HepG2 (cell line): Measurements from ENCODE around the gene ALOX12. TPM values are rescaled to one million over a fixed set of nuclear protein-coding genes. Genes with fewer than 3 reads are reported as not detected.
A peak's percentile ranks its signal among the peaks of the same experiment; 100 is the strongest.

Experiments
- ATAC-seq: fragments of 200-7000 bp; cut with Tn5 transposase; 3 replicates; pipeline ENCODE4 v1.9.1; 2020; ENCODE audit warnings: mild to moderate bottlenecking, moderate library complexity
- BruUV-seq: library from RNA; stranded (reverse); fragments of 400-500 nt; replicated peaks from 2 replicates; lab custom pipeline; 2021; lab: Mats Ljungman, UMichigan
- CTCF ChIA-PET: fragments of 300-600 bp; formaldehyde crosslinking; extraction: SDS; loops from one replicate; lab custom pipeline; 2021; ENCODE audit warnings: low total read pairs, inconsistent platforms, low intra/inter-chr PET ratio; lab: Yijun Ruan, JAX
- POLR2A ChIA-PET: fragments of 350-600 bp; sonication (Branson Sonifier 250); formaldehyde crosslinking; loops from one replicate; lab custom pipeline; 2020; ENCODE audit warnings: antibody characterized with exemption, inconsistent platforms; lab: Yijun Ruan, JAX
- DNase-seq: peaks from one replicate; pipeline ENCODE4 v3.0.0-alpha.2; 2015; ENCODE audit warnings: low spot score
- FAIRE-seq: peaks from 3 replicates; lab custom pipeline; 2011; peaks lifted over from hg19 to GRCh38; lab: Jason Lieb, UNC
- H2AFZ ChIP-seq: one replicate; pipeline ENCODE4 v1.6.1; 2011; ENCODE audit warnings: low read length, inconsistent platforms
- H3K27ac ChIP-seq: fragments of 300-600 bp; 3 replicates; pipeline ENCODE4 v1.8.0; 2011; ENCODE audit warnings: mixed run types, mild to moderate bottlenecking, mixed read lengths, low read length, inconsistent platforms; ENCODE audit not compliant: insufficient read depth; ENCODE audit errors: extremely low read length
- H3K27me3 ChIP-seq, 2 experiments: fragments of 200-600 bp in 1 of 2; 2 replicates in 1 of 2; 3 replicates in 1 of 2; pipeline versions ENCODE4 v1.6.0 to v1.8.0; 2011; ENCODE audit warnings: low read length in 2 of 2, mild to moderate bottlenecking in 2 of 2, moderate library complexity in 2 of 2, inconsistent platforms in 1 of 2; ENCODE audit not compliant: insufficient read depth in 2 of 2, control insufficient read depth in 1 of 2
- H3K36me3 ChIP-seq, 2 experiments: fragments of 200-600 bp in 1 of 2; replicated peaks in 1 of 2; 2 replicates in 1 of 2; 3 replicates in 1 of 2; pipeline versions ENCODE4 v1.5.1 to v1.8.0; 2011; ENCODE audit warnings: low read length in 2 of 2, inconsistent platforms in 1 of 2; ENCODE audit not compliant: insufficient read depth in 2 of 2, control insufficient read depth in 1 of 2
- H3K4me1 ChIP-seq: 2 replicates; pipeline ENCODE4 v1.5.1; 2012; ENCODE audit warnings: low read length, inconsistent platforms; ENCODE audit not compliant: insufficient read depth
- H3K4me2 ChIP-seq: 2 replicates; pipeline ENCODE4 v1.6.0; 2011; ENCODE audit warnings: low read depth, low read length, inconsistent platforms
- H3K4me3 ChIP-seq, 3 experiments: fragments of 200-600 bp in 1 of 3; sonication (generic), shearing (Covaris generic) in 1 of 3; replicated peaks in 1 of 3; 2 replicates each; pipeline ENCODE4 v1.5.1; 2011 to 2016; ENCODE audit warnings: low read length in 3 of 3, inconsistent platforms in 2 of 3, low read depth in 2 of 3, mild to moderate bottlenecking in 2 of 3, control low read depth in 1 of 3, mixed read lengths in 1 of 3; ENCODE audit not compliant: insufficient read depth in 1 of 3
- H3K79me2 ChIP-seq: one replicate; pipeline ENCODE4 v1.6.1; 2011; ENCODE audit warnings: low read length, inconsistent platforms; ENCODE audit not compliant: insufficient read depth
- H3K9ac ChIP-seq: 2 replicates; pipeline ENCODE4 v1.6.0; 2011; ENCODE audit warnings: mild to moderate bottlenecking, low read depth, low read length, inconsistent platforms; ENCODE audit not compliant: insufficient read depth
- H3K9me3 ChIP-seq: 2 replicates; pipeline ENCODE4 v1.5.1; 2012; ENCODE audit warnings: mild to moderate bottlenecking, low read length
- H4K20me1 ChIP-seq: 2 replicates; pipeline ENCODE4 v1.6.0; 2011; ENCODE audit warnings: inconsistent platforms, mild to moderate bottlenecking, low read length, moderate library complexity; ENCODE audit not compliant: insufficient read depth
- ATM ChIP-seq: fragments of 450-650 bp; IDR thresholded peaks from 2 replicates; pipeline ENCODE4 v1.7.1; 2017; ENCODE audit warnings: mild to moderate bottlenecking, borderline replicate concordance
- MEF2D ChIP-seq: sonication (generic); formaldehyde crosslinking; IDR thresholded peaks from 2 replicates; pipeline ENCODE4 v1.5.1; 2020; ENCODE audit warnings: mild to moderate bottlenecking, missing genetic modification reagents
- MEIS2 ChIP-seq: sonication (generic); formaldehyde crosslinking; IDR thresholded peaks from 2 replicates; pipeline ENCODE4 v1.9.0; 2021; ENCODE audit warnings: mild to moderate bottlenecking, missing genetic modification reagents
- MIER2 ChIP-seq: IDR thresholded peaks from 2 replicates; pipeline ENCODE4 v1.6.1; 2016; ENCODE audit warnings: missing biosample characterization, missing genetic modification reagents
- NR3C1 ChIP-seq: sonication (generic); formaldehyde crosslinking; IDR thresholded peaks from 2 replicates; pipeline ENCODE4 v1.4.0; 2020; ENCODE audit warnings: missing genetic modification reagents
- RXRA ChIP-seq: sonication (generic); formaldehyde crosslinking; IDR thresholded peaks from 2 replicates; pipeline ENCODE4 v1.5.1; 2020; ENCODE audit warnings: missing genetic modification reagents
- SATB2 ChIP-seq: sonication (generic); formaldehyde crosslinking; IDR thresholded peaks from 2 replicates; pipeline ENCODE4 v1.5.0; 2020; ENCODE audit warnings: missing genetic modification reagents
- SMYD3 ChIP-seq: sonication (generic); formaldehyde crosslinking; IDR thresholded peaks from 2 replicates; pipeline ENCODE4 v1.8.1; 2023; ENCODE audit warnings: mild to moderate bottlenecking, missing genetic modification reagents
- SP1 ChIP-seq, 2 experiments: fragments of 450-650 bp in 1 of 2; sonication (generic) in 1 of 2; formaldehyde crosslinking in 1 of 2; IDR thresholded peaks; 2 replicates each; pipeline versions ENCODE4 v1.4.0 to v1.6.1; 2016 to 2020; ENCODE audit warnings: missing genetic modification reagents in 1 of 2
- TMF1 ChIP-seq: sonication (generic); formaldehyde crosslinking; IDR thresholded peaks from 2 replicates; pipeline ENCODE4 v1.8.1; 2022; ENCODE audit warnings: low read depth, missing genetic modification reagents
- TSC22D2 ChIP-seq: sonication (generic); formaldehyde crosslinking; IDR thresholded peaks from 2 replicates; pipeline ENCODE4 v1.5.1; 2020; ENCODE audit warnings: missing genetic modification reagents, mild to moderate bottlenecking, borderline replicate concordance
- ZBTB7A ChIP-seq: sonication (generic); formaldehyde crosslinking; IDR thresholded peaks from 2 replicates; pipeline ENCODE4 v1.8.0; 2022; ENCODE audit warnings: mild to moderate bottlenecking, missing genetic modification reagents
- ZFP36L2 ChIP-seq: sonication (generic); formaldehyde crosslinking; IDR thresholded peaks from 2 replicates; pipeline ENCODE4 v1.4.0; 2020; ENCODE audit warnings: missing genetic modification reagents
- ZNF136 ChIP-seq: sonication (generic); formaldehyde crosslinking; IDR thresholded peaks from 2 replicates; pipeline ENCODE4 v1.8.1; 2022; ENCODE audit warnings: low read depth, mild to moderate bottlenecking, moderate library complexity, missing genetic modification reagents
- ZNF382 ChIP-seq: sonication (generic); formaldehyde crosslinking; IDR thresholded peaks from 2 replicates; pipeline ENCODE4 v1.5.0; 2020; ENCODE audit warnings: missing genetic modification reagents, mild to moderate bottlenecking, borderline replicate concordance
- ZNF713 ChIP-seq: sonication (generic); formaldehyde crosslinking; IDR thresholded peaks from 2 replicates; pipeline ENCODE4 v1.4.0; 2020; ENCODE audit warnings: mild to moderate bottlenecking, missing genetic modification reagents
- WGBS: methylation state at CpG from one replicate; pipeline ENCODE4 v1.1.6; 2017; ENCODE audit warnings: low lambda C conversion rate; 5-methylcytosine and 5-hydroxymethylcytosine counted together
- in situ Hi-C: cut with HindIII; loops from 2 replicates; pipeline ENCODE4 v1.10.0; 2017; ENCODE audit warnings: low pct_unique_long_range_greater_than_20kb; ENCODE audit not compliant: extremely low pct_ligation_motif_present
- intact Hi-C: fragments of 100-400 bp; cut with micrococcal nuclease; formaldehyde crosslinking; loops from one replicate; pipeline ENCODE4 v1.10.0; 2022; ENCODE audit not compliant: unreplicated experiment
- polyA plus RNA-seq, 8 experiments: library from polyadenylated mRNA; depleted of rRNA in 3 of 8; stranded (reverse) in 7 of 8; unstranded in 1 of 8; fragments of >200 nt; fragmentation: Illumina TruSeq in 4 of 8; extraction: Trizol in 4 of 8; gene quantifications; 2 replicates each; pipeline versions ENCODE4 v1.2.1 to v1.2.3, GENCODE V29; 2011 to 2016; ENCODE audit warnings: low read depth in 4 of 8, missing spikeins in 1 of 8, mixed read lengths in 1 of 8; ENCODE audit not compliant: insufficient read depth in 1 of 8
- total RNA-seq, 5 experiments: library from RNA; depleted of rRNA; stranded (reverse); fragments of >200 nt; fragmentation: Illumina TruSeq; extraction: Trizol; gene quantifications; 2 replicates each; pipeline ENCODE4 v1.2.3, GENCODE V29; 2016; ENCODE audit warnings: low read depth in 1 of 5
- TF ChIP-seq, protein P1 (sequence below): sonication (generic); formaldehyde crosslinking; conservative IDR thresholded peaks from 2 replicates; pipeline ENCODE4 v1.4.0; 2020; ENCODE audit warnings: missing genetic modification reagents
- TF ChIP-seq, protein P2 (sequence below): sonication (generic); formaldehyde crosslinking; IDR thresholded peaks from 2 replicates; pipeline ENCODE4 v1.8.1; 2023; ENCODE audit warnings: missing genetic modification reagents, inconsistent platforms, borderline replicate concordance
- TF ChIP-seq, protein P3 (sequence below): IDR thresholded peaks from 2 replicates; pipeline ENCODE4 v1.6.1; 2012; ENCODE audit warnings: inconsistent platforms

The ALOX12 gene
- total and polyA plus RNA-seq, 2 of the 13 experiments (the other 11 are each of a cell fraction or from before 2014, with no cell fraction given), result not detected

DNA sequence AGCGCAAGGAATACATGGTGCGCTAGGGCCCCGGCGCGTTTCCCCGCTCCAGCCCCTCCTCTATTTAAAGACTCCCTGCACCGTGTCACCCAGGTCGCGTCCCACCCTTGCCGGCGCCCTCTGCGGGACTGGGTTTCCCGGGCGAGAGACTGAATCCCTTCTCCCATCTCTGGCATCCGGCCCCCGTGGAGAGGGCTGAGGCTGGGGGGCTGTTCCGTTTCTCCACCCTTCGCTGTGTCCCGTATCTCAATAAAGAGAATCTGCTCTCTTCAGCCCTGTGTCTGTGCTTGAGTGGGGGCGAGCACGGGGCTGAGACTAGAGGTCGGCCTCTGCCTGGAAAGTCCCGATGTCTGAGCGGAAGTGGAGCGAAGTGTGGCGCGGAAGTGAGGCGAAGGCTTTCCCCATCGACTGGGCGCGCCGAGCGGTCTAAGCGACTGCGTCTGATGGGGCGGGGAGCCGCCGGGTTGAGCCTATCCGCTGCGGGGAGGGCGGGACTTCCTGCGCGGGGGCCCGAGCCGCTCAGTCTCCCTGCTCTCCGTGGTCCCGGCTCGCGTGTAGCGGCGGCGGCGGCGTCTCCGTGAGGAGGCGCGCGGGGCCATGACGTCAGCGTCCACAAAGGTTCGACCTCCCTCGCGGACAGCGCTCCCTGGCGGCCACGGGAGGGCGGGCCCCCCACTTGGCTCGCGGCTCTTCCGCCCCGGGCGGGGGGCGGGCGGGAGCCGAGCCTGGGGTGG is 18.6 kb downstream of the ALOX12 start:
- peak overlapping the region; percentile 83 to 97 (median 84) for H3K4me3 ChIP-seq
- BruUV-seq, result no TSS peak
- H3K9ac ChIP-seq, result peak overlapping the region; percentile 98
- H4K20me1 ChIP-seq, result no peaks in the 10 kb centered on the region
- DNase-seq (peak; percentile 90), ATAC-seq (peak; percentile 91), FAIRE-seq (no peak)
- peak overlapping the region; percentile 100 for H3K4me2 ChIP-seq
- ChIA-PET POLR2A (interaction anchor here (0.8 to 2.2 kb wide), 2 partner anchors 21 to 302 kb away, joined by 6 to 7 read pairs; partner anchors contain the start of genes SLC13A5 and SLC16A13), CTCF (no interaction called here)
- H3K9me3 ChIP-seq, result no peaks in the 10 kb centered on the region
- H3K79me2 ChIP-seq, result peaks cover 45% of the 10 kb centered on the region
- H3K27me3 ChIP-seq, result no peaks in the 10 kb centered on the region; a peak in 2 of 5 replicates
- H3K4me1 ChIP-seq, result peaks cover 42% of the 10 kb centered on the region
- intact Hi-C loops (loop anchor here (5.0 kb wide), 1 partner anchor 362 kb away; the partner anchor contains the start of genes C17orf100 and MED31), in situ Hi-C loops (loop anchor here (10.0 kb wide), 1 partner anchor 350 kb away; no protein-coding TSS in a partner anchor)
- peak overlapping the region; percentile 98 for H3K27ac ChIP-seq
- 2% methylated on average over 20 of the region's 75 CpGs for WGBS
- H3K36me3 ChIP-seq, result peaks cover 3 to 5% of the 10 kb centered on the region in 2 experiments; a peak in 3 of 5 replicates
- no peak overlapping the region for H2AFZ ChIP-seq
- TF ChIP-seq ZNF713 (CRISPR knock-in tag), result peak; percentile 41; the same call in 1 of the 2 replicates
- no peak for TF ChIP-seq TSC22D2
- no peak; the same call in 1 of the 2 replicates for TF ChIP-seq MEIS2 (CRISPR knock-in tag)
- no peak for TF ChIP-seq ZNF382 (CRISPR knock-in tag)
- TF ChIP-seq ZBTB7A (CRISPR knock-in tag), result peak; percentile 56
- TF ChIP-seq, protein P1, sequence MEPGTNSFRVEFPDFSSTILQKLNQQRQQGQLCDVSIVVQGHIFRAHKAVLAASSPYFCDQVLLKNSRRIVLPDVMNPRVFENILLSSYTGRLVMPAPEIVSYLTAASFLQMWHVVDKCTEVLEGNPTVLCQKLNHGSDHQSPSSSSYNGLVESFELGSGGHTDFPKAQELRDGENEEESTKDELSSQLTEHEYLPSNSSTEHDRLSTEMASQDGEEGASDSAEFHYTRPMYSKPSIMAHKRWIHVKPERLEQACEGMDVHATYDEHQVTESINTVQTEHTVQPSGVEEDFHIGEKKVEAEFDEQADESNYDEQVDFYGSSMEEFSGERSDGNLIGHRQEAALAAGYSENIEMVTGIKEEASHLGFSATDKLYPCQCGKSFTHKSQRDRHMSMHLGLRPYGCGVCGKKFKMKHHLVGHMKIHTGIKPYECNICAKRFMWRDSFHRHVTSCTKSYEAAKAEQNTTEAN (CRISPR knock-in tag), result no peak
- 0 out of 2 replicates have a peak, but pooled peaks have one; percentile 54 for TF ChIP-seq SMYD3 (CRISPR knock-in tag)
- TF ChIP-seq MEF2D, result no peak; the same call in 1 of the 2 replicates
- no peak for TF ChIP-seq SP1 (IDR thresholded peaks at IDR 0.05)
- peak; percentile 70 for TF ChIP-seq SP1 (CRISPR knock-in tag; IDR thresholded peaks at IDR 0.05)
- TF ChIP-seq ATM, result no peak
- TF ChIP-seq ZNF136 (CRISPR knock-in tag), result no peak
- TF ChIP-seq, protein P2, sequence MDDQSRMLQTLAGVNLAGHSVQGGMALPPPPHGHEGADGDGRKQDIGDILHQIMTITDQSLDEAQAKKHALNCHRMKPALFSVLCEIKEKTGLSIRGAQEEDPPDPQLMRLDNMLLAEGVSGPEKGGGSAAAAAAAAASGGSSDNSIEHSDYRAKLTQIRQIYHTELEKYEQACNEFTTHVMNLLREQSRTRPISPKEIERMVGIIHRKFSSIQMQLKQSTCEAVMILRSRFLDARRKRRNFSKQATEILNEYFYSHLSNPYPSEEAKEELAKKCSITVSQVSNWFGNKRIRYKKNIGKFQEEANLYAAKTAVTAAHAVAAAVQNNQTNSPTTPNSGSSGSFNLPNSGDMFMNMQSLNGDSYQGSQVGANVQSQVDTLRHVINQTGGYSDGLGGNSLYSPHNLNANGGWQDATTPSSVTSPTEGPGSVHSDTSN (CRISPR knock-in tag), result no peak
- no peak for TF ChIP-seq MIER2
- no peak for TF ChIP-seq TMF1 (CRISPR knock-in tag)
- TF ChIP-seq RXRA (CRISPR knock-in tag), result no peak
- no peak for TF ChIP-seq NR3C1
- TF ChIP-seq SATB2 (CRISPR knock-in tag), result no peak
- TF ChIP-seq ZFP36L2 (CRISPR knock-in tag), result no peak
- TF ChIP-seq, protein P3, sequence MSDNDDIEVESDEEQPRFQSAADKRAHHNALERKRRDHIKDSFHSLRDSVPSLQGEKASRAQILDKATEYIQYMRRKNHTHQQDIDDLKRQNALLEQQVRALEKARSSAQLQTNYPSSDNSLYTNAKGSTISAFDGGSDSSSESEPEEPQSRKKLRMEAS, result no peak; the same call in 1 of the 2 replicates
